Measurements from ENCODE around the gene SREBF1. TPM values are rescaled to one million over a fixed set of nuclear protein-coding genes. Genes with fewer than 3 reads are reported as not detected.

SREBF1 gene
- total RNA-seq, 3 donors from 2014 or later: 161 to 179 (median 170) TPM

- Histone ChIP-seq H3K9me3 (no peaks in the 10 kb centered on the region), H3K4me3 (no peak overlapping the region), H3K36me3 (ENCODE audit: low read depth) (no peaks in the 10 kb centered on the region), H3K4me1 (ENCODE audit: low read depth) (peaks cover 21% of the 10 kb centered on the region)
- TF ChIP-seq, protein P1, sequence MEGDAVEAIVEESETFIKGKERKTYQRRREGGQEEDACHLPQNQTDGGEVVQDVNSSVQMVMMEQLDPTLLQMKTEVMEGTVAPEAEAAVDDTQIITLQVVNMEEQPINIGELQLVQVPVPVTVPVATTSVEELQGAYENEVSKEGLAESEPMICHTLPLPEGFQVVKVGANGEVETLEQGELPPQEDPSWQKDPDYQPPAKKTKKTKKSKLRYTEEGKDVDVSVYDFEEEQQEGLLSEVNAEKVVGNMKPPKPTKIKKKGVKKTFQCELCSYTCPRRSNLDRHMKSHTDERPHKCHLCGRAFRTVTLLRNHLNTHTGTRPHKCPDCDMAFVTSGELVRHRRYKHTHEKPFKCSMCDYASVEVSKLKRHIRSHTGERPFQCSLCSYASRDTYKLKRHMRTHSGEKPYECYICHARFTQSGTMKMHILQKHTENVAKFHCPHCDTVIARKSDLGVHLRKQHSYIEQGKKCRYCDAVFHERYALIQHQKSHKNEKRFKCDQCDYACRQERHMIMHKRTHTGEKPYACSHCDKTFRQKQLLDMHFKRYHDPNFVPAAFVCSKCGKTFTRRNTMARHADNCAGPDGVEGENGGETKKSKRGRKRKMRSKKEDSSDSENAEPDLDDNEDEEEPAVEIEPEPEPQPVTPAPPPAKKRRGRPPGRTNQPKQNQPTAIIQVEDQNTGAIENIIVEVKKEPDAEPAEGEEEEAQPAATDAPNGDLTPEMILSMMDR (IDR thresholded peaks at IDR 0.05): no peak
- intact Hi-C loops (cut with DNase I, micrococcal nuclease): loop anchor here in 1 of 2 donors (10.0 kb wide), 1 partner anchor 96 kb away; the partner anchor contains the start of gene RAI1
- DNase-seq (no peak), ATAC-seq (no peak)
These were observed 55.7 kb downstream of the SREBF1 start for GRCh38 chr17:17780922-17781590.

DNA sequence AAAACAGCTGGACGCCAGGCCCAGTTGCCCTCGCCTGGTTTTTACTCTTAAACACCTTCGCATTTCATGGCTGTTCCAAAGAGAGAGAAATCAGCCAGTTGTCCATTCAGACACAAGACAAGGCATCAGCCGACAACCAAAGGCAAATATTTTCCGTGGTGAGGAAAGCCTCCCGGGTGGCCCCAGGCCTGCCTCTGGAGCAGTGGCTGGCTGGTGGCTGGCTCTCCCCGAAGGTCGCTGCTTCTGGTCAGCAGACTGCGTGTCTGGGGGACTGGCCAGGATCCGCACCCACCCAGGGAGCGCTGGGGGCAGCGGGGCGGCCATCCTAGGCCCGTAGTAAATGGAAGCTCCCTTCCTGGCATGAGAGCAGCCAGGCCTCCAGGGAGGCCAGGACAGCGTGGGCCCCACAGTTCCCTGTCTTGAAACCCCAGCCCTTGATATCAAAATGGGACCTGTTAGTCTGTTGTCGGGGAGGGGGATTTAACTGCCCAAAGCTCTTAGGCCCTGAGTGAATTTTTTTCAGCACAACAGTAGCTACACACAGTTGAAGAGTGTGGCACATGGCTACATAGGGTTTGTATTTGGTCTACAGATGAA lies 57.7 kb downstream of the SREBF1 start:
- intact Hi-C loops (cut with DNase I, micrococcal nuclease): no loop called here
- TF ChIP-seq, protein P1 (IDR thresholded peaks at IDR 0.05): no peak
- no peak for ATAC-seq

GRCh38 chr17:17778308-17779014 lies 58.3 kb downstream of the SREBF1 start:
- Histone ChIP-seq H3K36me3 (ENCODE audit: low read depth) (no peaks in the 10 kb centered on the region), H3K4me3 (no peak overlapping the region), H3K4me1 (ENCODE audit: low read depth) (peaks cover 23% of the 10 kb centered on the region), H3K9me3 (no peaks in the 10 kb centered on the region)
- intact Hi-C loops (cut with DNase I, micrococcal nuclease): no loop called here
- DNase-seq (peak in 2 of 3 donors; percentile 60 to 61), ATAC-seq (peak; percentile 1)
- TF ChIP-seq, protein P1 (IDR thresholded peaks at IDR 0.05): no peak

More for the DNA sequence above, 57.7 kb downstream of the SREBF1 start:
- no peaks in the 10 kb centered on the region for H3K36me3 ChIP-seq (ENCODE audit: low read depth)
- H3K4me1 ChIP-seq (ENCODE audit: low read depth): peaks cover 26% of the 10 kb centered on the region
- H3K9me3 ChIP-seq: no peaks in the 10 kb centered on the region
- no peak overlapping the region for H3K4me3 ChIP-seq
- DNase-seq: no peak

DNA sequence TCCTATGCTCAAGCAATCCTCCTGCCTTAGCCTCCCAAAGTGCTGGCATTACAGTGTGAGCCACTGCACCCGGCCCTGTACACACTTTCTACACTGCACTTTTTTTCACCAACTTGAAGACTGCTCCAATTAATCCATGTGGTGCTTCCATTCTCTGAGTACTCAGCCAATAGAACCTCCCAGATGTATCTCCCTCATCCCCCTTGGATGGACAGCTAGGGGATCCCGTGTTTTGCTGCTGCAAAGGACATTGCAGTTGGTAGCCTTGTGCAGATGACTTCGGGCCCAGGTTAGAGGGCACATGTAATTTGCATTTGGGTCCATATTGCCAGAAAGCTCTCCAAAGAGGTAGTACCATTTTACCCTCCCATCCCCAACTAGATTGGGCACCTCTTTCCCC lies 59.9 kb downstream of the SREBF1 start:
- Histone ChIP-seq H3K36me3 (ENCODE audit: low read depth) (no peaks in the 10 kb centered on the region), H3K9me3 (no peaks in the 10 kb centered on the region), H3K4me3 (no peak overlapping the region), H3K4me1 (ENCODE audit: low read depth) (peaks cover 15% of the 10 kb centered on the region)
- ATAC-seq (no peak), DNase-seq (no peak)
- intact Hi-C loops (cut with DNase I, micrococcal nuclease): no loop called here
- TF ChIP-seq, protein P1 (IDR thresholded peaks at IDR 0.05): no peak

DNA sequence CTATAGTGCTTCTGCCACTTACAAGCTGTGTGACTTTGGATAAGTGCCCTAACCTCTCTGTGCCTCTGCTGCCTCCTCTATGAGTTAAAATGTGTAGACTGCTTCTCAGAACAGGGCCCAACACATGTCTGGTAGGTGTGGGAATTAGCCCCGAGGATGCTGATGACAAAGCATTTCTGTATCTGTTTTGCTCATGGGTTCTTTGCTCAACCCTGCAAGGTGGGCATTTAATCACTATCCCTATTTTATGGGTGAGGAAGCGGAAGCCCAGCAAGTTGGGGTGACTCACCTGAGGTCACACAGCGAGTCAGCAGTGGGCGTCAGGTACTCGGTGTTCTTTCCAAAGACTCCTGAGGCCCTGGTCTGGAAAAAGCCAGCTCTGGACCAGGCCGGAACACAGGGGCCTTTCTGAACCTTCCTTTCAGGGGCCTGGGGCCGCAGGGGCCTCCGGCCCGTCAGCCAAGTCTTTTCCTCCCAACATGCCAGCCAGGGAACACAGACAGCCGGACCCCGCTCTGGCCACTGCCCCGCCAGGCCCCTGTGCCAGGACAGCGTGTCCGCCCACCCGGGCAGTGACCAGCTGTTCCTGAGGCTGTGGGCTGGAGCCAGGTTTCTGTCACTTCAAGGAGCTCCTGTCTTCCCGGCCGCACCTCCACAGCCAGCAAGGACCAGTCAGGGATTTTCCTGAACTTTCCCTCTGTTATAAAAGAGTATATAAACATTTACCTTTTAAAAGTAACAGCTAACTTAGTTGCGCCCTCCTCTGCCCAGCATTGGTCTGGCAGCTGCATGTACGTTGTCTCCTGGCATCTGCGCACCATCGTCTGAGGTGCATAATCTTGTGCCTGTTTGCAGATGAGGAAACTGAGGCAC lies 62.5 kb downstream of the SREBF1 start:
- peak; percentile 89 for ATAC-seq
- TF ChIP-seq, protein P1 (IDR thresholded peaks at IDR 0.05): peak; percentile 14
- peaks cover 12% of the 10 kb centered on the region for H3K4me1 ChIP-seq (ENCODE audit: low read depth)
- no peak overlapping the region for H3K4me3 ChIP-seq
- intact Hi-C loops (cut with DNase I, micrococcal nuclease): no loop called here
- peak; percentile 79 to 90 (median 82) for DNase-seq
- H3K36me3 ChIP-seq (ENCODE audit: low read depth): no peaks in the 10 kb centered on the region
- H3K9me3 ChIP-seq: no peaks in the 10 kb centered on the region
